Breast epithelium (tissue), 4 donors: ENCODE results near the gene TXNL4A. TPM values are rescaled to one million over a fixed set of nuclear protein-coding genes. Genes with fewer than 3 reads are reported as not detected.

ENCODE experiments used
- DNase-seq, 2 donors: peaks; one replicate each; pipeline ENCODE4 v3.0.0-alpha.2; 2019; ENCODE audit warnings: low spot score in 2 of 2
- H3K27ac ChIP-seq, 2 donors: fragments of 200-600 bp; sonication (generic) in 1 of 2; one replicate each; pipeline ENCODE4 v1.5.1; 2016 to 2019; ENCODE audit warnings: mild to moderate bottlenecking in 1 of 2
- H3K27me3 ChIP-seq, 2 donors: fragments of 200-600 bp; sonication (generic) in 1 of 2; one replicate each; pipeline versions ENCODE4 v1.5.1 to v1.6.0; 2017 to 2019; ENCODE audit warnings: control low read depth in 1 of 2, mild to moderate bottlenecking in 1 of 2
- H3K36me3 ChIP-seq: fragments of 200-600 bp; one replicate; pipeline ENCODE4 v1.5.1; 2019
- H3K4me1 ChIP-seq, 2 donors: fragments of 200-600 bp; sonication (generic); one replicate each; pipeline ENCODE4 v1.5.1; 2016 to 2019; ENCODE audit warnings: control low read depth in 1 of 2
- H3K4me3 ChIP-seq, 3 donors: fragments of 200-600 bp; sonication (generic); 1 replicate in 2 of 3; 2 replicates in 1 of 3; pipeline ENCODE4 v1.5.1; 2016 to 2019; ENCODE audit warnings: mild to moderate bottlenecking in 3 of 3, moderate library complexity in 2 of 3
- H3K9me3 ChIP-seq, 2 donors: fragments of 200-600 bp; sonication (generic) in 1 of 2; one replicate each; pipeline ENCODE4 v1.5.1; 2016 to 2019; ENCODE audit warnings: control low read depth in 1 of 2
- CTCF ChIP-seq, 3 donors: fragments of 450-650 bp; IDR thresholded peaks; one replicate each; pipeline ENCODE4 v1.5.1; 2016 to 2017; ENCODE audit warnings: antibody characterized with exemption in 3 of 3, mild to moderate bottlenecking in 3 of 3, moderate library complexity in 3 of 3
- POLR2A ChIP-seq: fragments of 450-650 bp; IDR thresholded peaks from one replicate; pipeline ENCODE4 v1.6.1; 2016; ENCODE audit warnings: antibody characterized with exemption, mild to moderate bottlenecking, moderate library complexity
- POLR2AphosphoS5 ChIP-seq, 3 donors: sonication (generic); formaldehyde crosslinking; IDR thresholded peaks; one replicate each; pipeline ENCODE4 v1.6.1; 2017; ENCODE audit warnings: antibody characterized with exemption in 3 of 3
- intact Hi-C: fragments of 100-400 bp; cut with DNase I; formaldehyde crosslinking; loops from one replicate; pipeline ENCODE4 v1.15.1; 2023; ENCODE audit warnings: low total_unique reads
- total RNA-seq, 3 donors: library from RNA; depleted of rRNA; stranded (reverse); fragments of >200 nt; gene quantifications; one replicate each; pipeline ENCODE4 v1.1.0, GENCODE V29; 2016

The TXNL4A gene
- total RNA-seq, 3 donors from 2014 or later: 21.4 to 39.2 (median 23.9) TPM

- intact Hi-C loops: no loop called here
- TF ChIP-seq CTCF (IDR thresholded peaks at IDR 0.05) (no peak), POLR2AphosphoS5 (IDR thresholded peaks at IDR 0.05) (no peak), POLR2A (no peak)
- Histone ChIP-seq H3K9me3 (no peaks in the 10 kb centered on the region), H3K4me1 (peaks cover 0 to 11% of the 10 kb centered on the region in 2 donors), H3K36me3 (no peaks in the 10 kb centered on the region), H3K27me3 (no peaks in the 10 kb centered on the region), H3K27ac (peak overlapping the region; percentile 55 to 82), H3K4me3 (peak overlapping the region in 1 of 3 donors; percentile 5)
- peak; percentile 26 to 44 for DNase-seq
Measured at GRCh38 chr18:79944126-79944731, 44.1 kb downstream of the TXNL4A start.

- H3K27ac ChIP-seq: peak overlapping the region; percentile 55 to 82
- no peak for TF ChIP-seq POLR2AphosphoS5 (IDR thresholded peaks at IDR 0.05)
- no peak for TF ChIP-seq POLR2A
- TF ChIP-seq CTCF (IDR thresholded peaks at IDR 0.05): no peak
- no peaks in the 10 kb centered on the region for H3K36me3 ChIP-seq
- peak in 1 of 2 donors; percentile 51 for DNase-seq
- intact Hi-C loops: no loop called here
- no peaks in the 10 kb centered on the region for H3K9me3 ChIP-seq
- peak overlapping the region in 1 of 3 donors; percentile 5 for H3K4me3 ChIP-seq
- H3K27me3 ChIP-seq: no peaks in the 10 kb centered on the region
- H3K4me1 ChIP-seq: peaks cover 0 to 6% of the 10 kb centered on the region in 2 donors
Measured at GRCh38 chr18:79943608-79944125, 44.7 kb downstream of the TXNL4A start.

GRCh38 chr18:79942786-79943607 lies 45.4 kb downstream of the TXNL4A start:
- H3K36me3 ChIP-seq: no peaks in the 10 kb centered on the region
- H3K4me1 ChIP-seq: peaks cover 0 to 6% of the 10 kb centered on the region in 2 donors
- H3K27ac ChIP-seq: peak overlapping the region; percentile 49 to 82
- H3K27me3 ChIP-seq: no peaks in the 10 kb centered on the region
- peak; percentile 17 to 36 for DNase-seq
- no peaks in the 10 kb centered on the region for H3K9me3 ChIP-seq
- no peak overlapping the region for H3K4me3 ChIP-seq
- intact Hi-C loops: no loop called here
- no peak for TF ChIP-seq POLR2A
- TF ChIP-seq POLR2AphosphoS5 (IDR thresholded peaks at IDR 0.05): no peak
- TF ChIP-seq CTCF (IDR thresholded peaks at IDR 0.05): no peak

- no peaks in the 10 kb centered on the region for H3K36me3 ChIP-seq
- H3K9me3 ChIP-seq: no peaks in the 10 kb centered on the region
- no peak for TF ChIP-seq POLR2A
- no peak for TF ChIP-seq CTCF (IDR thresholded peaks at IDR 0.05)
- TF ChIP-seq POLR2AphosphoS5 (IDR thresholded peaks at IDR 0.05): no peak
- H3K27me3 ChIP-seq: no peaks in the 10 kb centered on the region
- H3K4me1 ChIP-seq: peaks cover 0 to 6% of the 10 kb centered on the region in 2 donors
- intact Hi-C loops: no loop called here
- DNase-seq: peak in 1 of 2 donors; percentile 15
- H3K4me3 ChIP-seq: no peak overlapping the region
- H3K27ac ChIP-seq: peak overlapping the region; percentile 75 to 82
Measured at GRCh38 chr18:79942211-79942610, 46.2 kb downstream of the TXNL4A start.
